Peyer's patch (tissue), 4 donors: ENCODE data around the gene ARMC8.

Experiments used
- POLR2A ChIP-seq, 2 donors: fragments of 450-650 bp; IDR thresholded peaks; one replicate each; pipeline ENCODE4 v1.5.1; 2017; ENCODE audit warnings: antibody characterized with exemption in 2 of 2, mild to moderate bottlenecking in 2 of 2, moderate library complexity in 2 of 2
- TF ChIP-seq, protein P1 (sequence below), 6 experiments: fragments of 450-650 bp in 4 of 6; fragments of 200-600 bp in 2 of 6; sonication (generic) in 1 of 6; IDR thresholded peaks; one replicate each; pipeline ENCODE4 v1.5.1; 2017 to 2019; ENCODE audit warnings: antibody characterized with exemption in 6 of 6, mild to moderate bottlenecking in 3 of 6, moderate library complexity in 1 of 6

DNA sequence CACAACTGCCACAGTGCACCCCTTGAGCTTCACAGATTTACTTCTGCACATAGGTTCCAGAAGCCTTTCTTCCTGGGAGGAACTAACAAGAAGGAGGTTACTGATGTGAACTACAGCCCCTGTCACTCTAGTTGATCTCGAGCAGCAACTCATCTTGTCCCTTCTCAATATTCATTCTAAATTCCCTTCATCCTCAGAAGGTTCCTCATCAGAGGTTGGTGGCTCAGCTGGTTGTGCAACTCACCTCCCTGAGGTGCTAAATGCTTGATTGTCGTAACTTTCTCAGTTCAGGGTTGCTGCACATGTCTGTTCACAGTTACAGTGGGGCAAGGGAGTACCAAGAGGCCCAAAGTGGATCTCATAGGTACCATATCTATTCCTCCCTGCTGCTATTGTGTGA lies 49.2 kb upstream of the ARMC8 start:
- TF ChIP-seq, protein P1, sequence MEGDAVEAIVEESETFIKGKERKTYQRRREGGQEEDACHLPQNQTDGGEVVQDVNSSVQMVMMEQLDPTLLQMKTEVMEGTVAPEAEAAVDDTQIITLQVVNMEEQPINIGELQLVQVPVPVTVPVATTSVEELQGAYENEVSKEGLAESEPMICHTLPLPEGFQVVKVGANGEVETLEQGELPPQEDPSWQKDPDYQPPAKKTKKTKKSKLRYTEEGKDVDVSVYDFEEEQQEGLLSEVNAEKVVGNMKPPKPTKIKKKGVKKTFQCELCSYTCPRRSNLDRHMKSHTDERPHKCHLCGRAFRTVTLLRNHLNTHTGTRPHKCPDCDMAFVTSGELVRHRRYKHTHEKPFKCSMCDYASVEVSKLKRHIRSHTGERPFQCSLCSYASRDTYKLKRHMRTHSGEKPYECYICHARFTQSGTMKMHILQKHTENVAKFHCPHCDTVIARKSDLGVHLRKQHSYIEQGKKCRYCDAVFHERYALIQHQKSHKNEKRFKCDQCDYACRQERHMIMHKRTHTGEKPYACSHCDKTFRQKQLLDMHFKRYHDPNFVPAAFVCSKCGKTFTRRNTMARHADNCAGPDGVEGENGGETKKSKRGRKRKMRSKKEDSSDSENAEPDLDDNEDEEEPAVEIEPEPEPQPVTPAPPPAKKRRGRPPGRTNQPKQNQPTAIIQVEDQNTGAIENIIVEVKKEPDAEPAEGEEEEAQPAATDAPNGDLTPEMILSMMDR (IDR thresholded peaks at IDR 0.05) = no peak
- no peak for TF ChIP-seq POLR2A (IDR thresholded peaks at IDR 0.05)
